Activated naive CD4-positive, alpha-beta T cell treated with anti-CD3 and anti-CD28 coated beads, Interleukin-2, amount 50 U/mL, for 72 hours (primary cell): ENCODE results near the gene BIK. TPM values are rescaled to one million over a fixed set of nuclear protein-coding genes. Genes with fewer than 3 reads are reported as not detected.

ENCODE experiments used
- ATAC-seq, 2 donors: fragments of 150-1000 bp; cut with Tn5 transposase; 2 replicates each; pipeline ENCODE4 v1.10.0; 2021; ENCODE audit warnings: mild to moderate bottlenecking in 2 of 2, moderate library complexity in 2 of 2
- DNase-seq, 2 donors: peaks; one replicate each; pipeline ENCODE4 v3.0.0; 2021 to 2022; ENCODE audit warnings: low spot score in 2 of 2
- H3K27ac Mint-ChIP-seq, 2 donors: one replicate each; pipeline ENCODE4 v1.8.0; 2022; ENCODE audit warnings: mild to moderate bottlenecking in 2 of 2, mixed read lengths in 2 of 2
- H3K36me3 Mint-ChIP-seq, 2 donors: one replicate each; pipeline ENCODE4 v1.8.0; 2022; ENCODE audit warnings: mixed read lengths in 2 of 2
- H3K9me3 Mint-ChIP-seq, 2 donors: one replicate each; pipeline ENCODE4 v1.8.0; 2022; ENCODE audit warnings: mixed read lengths in 2 of 2
- total RNA-seq, 2 donors: library from RNA; stranded (reverse); gene quantifications; one replicate each; pipeline ENCODE4 v1.2.3, GENCODE V29; 2022

The BIK gene, protein sequence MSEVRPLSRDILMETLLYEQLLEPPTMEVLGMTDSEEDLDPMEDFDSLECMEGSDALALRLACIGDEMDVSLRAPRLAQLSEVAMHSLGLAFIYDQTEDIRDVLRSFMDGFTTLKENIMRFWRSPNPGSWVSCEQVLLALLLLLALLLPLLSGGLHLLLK
- total RNA-seq: 1 to 10 TPM in 1 of 2 donors, under 1 TPM in 1; 0.98 to 1.4 TPM

DNA sequence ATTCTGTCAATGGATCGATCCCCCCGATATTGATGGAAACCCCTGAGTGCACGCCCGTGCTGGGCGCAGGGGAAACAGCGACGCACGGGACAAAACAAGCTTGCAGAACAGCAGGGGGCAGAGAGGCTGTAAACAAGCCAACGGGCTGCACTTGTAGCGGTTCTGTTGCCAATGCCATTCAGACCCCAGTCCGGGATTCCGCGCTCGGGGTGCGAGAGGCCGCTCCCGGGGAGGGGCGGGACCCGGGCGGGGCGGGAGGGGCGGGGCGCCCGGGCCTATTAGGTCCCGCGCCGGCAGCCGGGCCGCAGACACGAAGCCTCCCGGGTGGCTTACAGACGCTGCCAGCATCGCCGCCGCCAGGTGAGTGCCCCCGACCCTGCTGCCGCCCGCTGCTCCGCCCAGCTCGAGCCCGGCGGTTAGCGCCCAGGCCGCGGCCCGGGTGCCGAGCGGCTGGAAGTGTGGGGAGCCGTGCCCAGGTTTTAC lies at the start of gene BIK:
Gene BIK, plus strand, starts transcription at position 307 of the 483 bp plus-strand sequence. CDS start 13,273 bp downstream, outside the sequence.
- no peak within 1 kb of the TSS for H3K27ac Mint-ChIP-seq
- no peaks in the 10 kb centered on the region for H3K36me3 Mint-ChIP-seq
- ATAC-seq (peak; percentile 69 to 75), DNase-seq (peak in 1 of 2 donors; percentile 19)
- no peaks in the 10 kb centered on the region for H3K9me3 Mint-ChIP-seq

DNA sequence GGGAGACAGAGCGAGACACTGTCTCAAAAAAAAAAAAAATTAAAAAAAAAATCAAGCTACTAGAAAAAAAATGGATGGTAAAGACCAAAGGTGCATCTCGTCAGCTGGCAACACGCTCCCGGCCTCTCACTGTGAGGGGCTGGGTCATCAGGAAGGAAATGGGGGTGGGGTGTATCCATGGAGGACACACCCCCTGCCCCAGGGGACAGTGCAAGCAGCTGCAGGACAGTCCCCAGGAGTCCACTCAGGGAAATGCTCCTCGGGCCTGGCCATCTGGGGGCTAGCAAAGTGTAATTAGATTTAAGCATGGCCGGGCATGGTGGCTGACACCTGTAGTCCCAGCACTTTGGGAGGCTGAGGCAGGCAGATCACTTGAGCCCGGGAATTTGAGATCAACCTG lies 44.4 kb upstream of the BIK start:
- peak overlapping the region in 1 of 2 donors; percentile 20 for H3K27ac Mint-ChIP-seq
- DNase-seq (no peak), ATAC-seq (no peak)
- no peaks in the 10 kb centered on the region for H3K9me3 Mint-ChIP-seq
- peaks cover 0 to 8% of the 10 kb centered on the region in 2 donors for H3K36me3 Mint-ChIP-seq

DNA sequence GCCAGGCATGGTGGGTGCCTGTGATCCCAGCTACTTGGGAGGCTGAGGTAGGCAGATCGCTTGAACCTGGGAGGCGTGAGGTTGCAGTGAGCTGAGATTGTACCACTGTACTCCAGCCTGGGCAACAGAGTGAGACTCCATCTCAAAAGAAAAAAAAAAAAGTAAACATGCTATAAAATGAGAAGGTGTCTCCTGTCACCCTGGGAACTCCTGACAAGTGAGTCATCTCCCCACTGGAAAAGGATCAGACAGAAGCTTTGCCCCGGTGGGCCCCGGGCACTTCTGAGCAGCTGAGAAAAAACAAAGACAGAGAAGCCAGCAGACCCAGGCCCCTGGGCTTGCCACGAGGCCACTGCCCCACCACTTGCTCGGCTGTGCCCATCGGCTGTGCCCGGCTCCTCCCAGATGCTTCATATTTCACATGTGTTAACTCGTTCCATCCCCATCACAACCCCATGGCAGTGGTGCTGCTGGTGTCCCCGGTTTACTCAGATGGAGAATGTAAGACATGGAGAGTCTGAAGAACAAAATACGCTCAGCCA lies 43.6 kb upstream of the BIK start:
- peaks cover 0 to 8% of the 10 kb centered on the region in 2 donors for H3K36me3 Mint-ChIP-seq
- no peak for ATAC-seq
- DNase-seq: no peak
- no peak overlapping the region for H3K27ac Mint-ChIP-seq
- H3K9me3 Mint-ChIP-seq: no peaks in the 10 kb centered on the region

DNA sequence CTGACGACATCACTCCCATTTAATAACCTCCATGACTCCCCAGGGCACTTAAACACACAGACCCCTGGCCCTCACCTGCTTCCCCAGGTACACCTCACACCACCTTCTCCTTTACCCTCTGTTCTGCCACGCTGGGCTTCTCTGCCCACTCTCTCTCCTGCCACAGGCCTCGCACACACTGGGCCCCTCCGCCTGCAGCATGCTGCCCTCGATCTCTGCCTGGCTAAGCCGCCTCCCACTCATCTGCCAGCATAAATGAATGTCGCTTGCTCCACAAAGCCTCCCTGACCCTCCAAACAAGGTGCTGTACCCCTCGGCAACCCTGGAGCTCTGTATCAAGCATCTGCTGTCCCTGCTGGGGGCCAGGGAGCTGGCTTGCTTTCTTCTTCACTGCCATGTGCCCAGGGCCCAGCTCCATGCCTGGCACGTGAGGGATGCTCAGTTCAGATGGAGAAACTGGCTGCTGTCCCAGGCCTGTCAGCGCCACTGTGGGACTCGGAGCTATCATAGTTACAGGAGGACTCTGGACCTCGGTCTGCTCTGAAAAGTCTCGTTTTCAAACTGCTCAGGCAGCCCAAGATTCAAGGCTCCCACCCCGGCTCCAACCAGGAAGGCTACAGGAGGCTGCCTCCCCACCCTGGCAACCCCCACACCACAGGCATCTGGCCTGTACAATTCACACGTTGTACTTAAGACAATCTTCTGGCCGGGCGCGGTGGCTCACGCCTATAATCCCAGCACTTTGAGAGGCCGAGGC lies 33.3 kb upstream of the BIK start:
- ATAC-seq (no peak), DNase-seq (no peak)
- no peak overlapping the region for H3K27ac Mint-ChIP-seq
- H3K9me3 Mint-ChIP-seq: no peaks in the 10 kb centered on the region
- H3K36me3 Mint-ChIP-seq: no peaks in the 10 kb centered on the region

DNA sequence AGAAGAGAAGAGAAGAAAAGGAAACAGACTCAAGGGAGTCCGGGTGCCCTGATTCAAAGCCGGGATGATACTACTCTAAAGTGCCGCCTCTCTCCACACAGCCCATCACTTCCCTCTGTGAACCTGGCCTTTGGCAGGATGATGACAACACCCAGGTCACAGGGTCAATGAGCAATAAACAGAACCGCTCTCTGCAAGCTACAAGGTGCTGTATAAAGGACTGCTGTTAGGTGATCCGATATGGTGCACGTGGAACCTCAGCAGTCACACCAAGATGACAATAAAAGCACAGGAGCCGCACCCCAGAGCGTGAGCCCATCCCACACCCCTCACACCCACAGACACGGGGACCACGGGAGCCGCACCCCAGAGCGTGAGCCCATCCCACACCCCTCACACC lies 32.0 kb upstream of the BIK start:
- ATAC-seq (no peak), DNase-seq (no peak)
- H3K36me3 Mint-ChIP-seq: no peaks in the 10 kb centered on the region
- no peaks in the 10 kb centered on the region for H3K9me3 Mint-ChIP-seq
- H3K27ac Mint-ChIP-seq: peak overlapping the region; percentile 61 to 88

DNA sequence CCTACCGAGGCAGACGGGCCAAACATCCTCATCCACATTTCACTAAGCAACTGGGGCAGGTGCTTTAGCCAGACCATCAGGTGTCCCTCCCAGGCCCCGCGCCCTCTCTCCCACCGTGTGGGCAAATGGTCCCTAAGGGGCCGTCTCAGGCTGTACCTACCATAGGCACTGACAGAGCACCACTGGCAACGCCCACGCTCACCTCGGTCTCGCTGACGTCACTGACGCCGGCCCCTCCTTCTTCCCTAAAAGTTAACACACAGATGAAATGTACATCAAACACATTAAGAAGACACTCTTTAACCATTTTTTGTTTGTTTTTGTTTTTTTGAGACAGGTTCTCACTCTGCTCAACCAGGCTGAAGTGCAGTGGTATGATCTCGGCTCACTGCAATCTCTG lies 30.8 kb upstream of the BIK start:
- no peak overlapping the region for H3K27ac Mint-ChIP-seq
- no peaks in the 10 kb centered on the region for H3K36me3 Mint-ChIP-seq
- ATAC-seq: no peak
- DNase-seq: no peak
- H3K9me3 Mint-ChIP-seq: no peaks in the 10 kb centered on the region

DNA sequence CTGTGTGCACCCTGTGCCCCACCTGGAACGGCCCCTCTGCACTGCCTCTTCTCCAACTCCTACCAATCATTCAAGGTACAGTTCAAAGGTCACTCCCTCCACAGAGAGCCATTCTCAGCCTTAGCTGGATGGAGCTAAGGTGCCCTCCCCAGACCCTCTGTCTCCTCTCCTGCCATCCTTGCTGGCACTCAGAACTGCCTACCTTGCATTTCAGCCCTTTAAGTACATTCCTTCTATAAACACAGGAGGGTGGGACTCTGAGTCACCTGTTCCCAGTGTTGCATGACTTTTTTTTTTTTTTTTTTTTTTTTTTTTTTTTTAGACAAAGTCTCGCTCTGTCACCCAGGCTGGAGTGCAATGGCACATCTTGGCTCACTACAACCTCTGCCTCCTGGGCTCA lies 29.9 kb upstream of the BIK start:
- DNase-seq: no peak

DNA sequence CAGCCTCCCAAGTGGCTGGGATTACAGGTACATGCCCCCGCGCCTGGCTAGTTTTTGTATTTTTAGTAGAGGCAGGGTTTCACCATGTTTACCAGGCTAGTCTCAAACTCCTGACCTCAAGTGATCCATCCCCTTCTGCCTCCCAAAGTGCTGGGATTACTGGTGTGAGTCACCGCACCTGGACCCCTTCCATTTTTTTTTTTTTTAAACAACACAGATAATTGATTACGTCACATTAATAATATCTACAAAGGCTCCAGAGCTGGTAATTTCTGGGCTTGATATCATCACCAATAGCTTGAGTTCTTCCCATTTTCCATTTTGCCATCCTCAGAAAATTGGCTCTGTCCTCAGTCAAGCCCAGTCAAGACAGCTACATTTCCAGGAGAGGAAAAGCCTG lies 28.6 kb upstream of the BIK start:
- Mint-ChIP-seq H3K36me3 (no peaks in the 10 kb centered on the region), H3K27ac (no peak overlapping the region), H3K9me3 (no peaks in the 10 kb centered on the region)
- no peak for ATAC-seq
- no peak for DNase-seq

More for the DNA sequence above, 29.9 kb upstream of the BIK start:
- ATAC-seq: no peak
- Mint-ChIP-seq H3K36me3 (no peaks in the 10 kb centered on the region), H3K9me3 (no peaks in the 10 kb centered on the region), H3K27ac (no peak overlapping the region)

DNA sequence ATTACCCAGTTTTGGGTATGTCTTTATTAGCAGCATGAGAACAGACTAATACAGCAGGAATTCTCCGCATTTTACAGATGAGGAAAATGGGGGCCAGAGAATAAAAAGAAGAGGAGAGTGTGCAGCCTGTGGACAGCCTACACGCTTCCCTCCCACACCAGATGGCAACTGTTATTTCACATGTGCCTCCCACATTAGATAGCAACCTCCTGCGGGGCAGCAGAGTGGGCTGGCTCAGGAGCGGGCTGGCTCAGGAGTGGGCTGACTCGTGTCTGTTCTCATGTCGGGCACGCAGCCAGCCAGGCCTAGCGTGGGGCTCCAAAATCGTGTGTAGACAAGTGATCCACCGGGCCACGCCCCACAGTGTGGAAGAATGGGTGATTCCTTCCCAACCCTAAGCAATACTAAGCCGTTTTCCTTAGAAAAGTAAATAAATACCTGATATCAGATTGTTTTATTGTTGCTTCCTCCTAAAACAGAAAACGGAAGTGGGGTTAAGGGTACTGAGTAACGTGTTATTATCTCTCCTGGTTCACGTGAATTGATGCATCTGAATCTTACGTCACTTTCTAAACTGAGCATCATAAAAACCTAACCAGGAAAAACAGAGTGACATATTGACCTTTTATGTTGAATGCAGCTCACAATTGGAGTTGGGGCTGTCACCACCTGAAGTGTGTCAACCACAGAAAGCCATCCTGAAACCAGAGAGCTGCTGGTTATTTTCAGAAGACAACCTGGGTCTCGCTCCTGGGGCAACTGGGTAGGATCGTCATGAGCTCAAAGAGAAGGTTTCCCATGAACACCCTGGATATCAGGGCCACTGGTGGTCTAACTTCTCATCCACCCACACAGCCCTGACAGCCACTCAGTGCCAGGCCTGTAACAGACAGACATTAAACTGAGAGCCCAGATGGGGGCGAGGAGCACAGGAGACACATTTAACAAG lies 24.6 kb upstream of the BIK start:
- no peaks in the 10 kb centered on the region for H3K36me3 Mint-ChIP-seq
- H3K27ac Mint-ChIP-seq: no peak overlapping the region
- DNase-seq (no peak), ATAC-seq (no peak)
- H3K9me3 Mint-ChIP-seq: no peaks in the 10 kb centered on the region

DNA sequence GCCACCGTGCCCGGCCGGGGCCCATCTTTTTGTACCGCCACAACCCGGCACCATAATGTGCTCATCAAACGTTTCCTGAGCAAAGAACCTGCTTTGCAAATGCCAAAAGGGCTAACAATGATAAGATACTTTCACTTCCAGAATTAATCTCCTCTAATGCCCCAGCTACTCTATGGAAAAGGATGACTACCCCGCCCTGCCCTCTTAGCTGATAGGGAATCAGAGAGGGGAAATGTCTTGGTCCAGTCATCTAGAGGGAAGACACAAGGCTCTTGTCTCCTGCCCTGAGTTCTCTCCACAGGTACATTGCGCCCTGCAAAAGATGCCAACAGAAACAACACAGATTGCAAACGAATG lies 21.9 kb upstream of the BIK start:
- H3K36me3 Mint-ChIP-seq: no peaks in the 10 kb centered on the region
- H3K9me3 Mint-ChIP-seq: no peaks in the 10 kb centered on the region
- ATAC-seq: peak in 1 of 2 donors; percentile 48
- H3K27ac Mint-ChIP-seq: peak overlapping the region; percentile 54 to 88
- DNase-seq: no peak

DNA sequence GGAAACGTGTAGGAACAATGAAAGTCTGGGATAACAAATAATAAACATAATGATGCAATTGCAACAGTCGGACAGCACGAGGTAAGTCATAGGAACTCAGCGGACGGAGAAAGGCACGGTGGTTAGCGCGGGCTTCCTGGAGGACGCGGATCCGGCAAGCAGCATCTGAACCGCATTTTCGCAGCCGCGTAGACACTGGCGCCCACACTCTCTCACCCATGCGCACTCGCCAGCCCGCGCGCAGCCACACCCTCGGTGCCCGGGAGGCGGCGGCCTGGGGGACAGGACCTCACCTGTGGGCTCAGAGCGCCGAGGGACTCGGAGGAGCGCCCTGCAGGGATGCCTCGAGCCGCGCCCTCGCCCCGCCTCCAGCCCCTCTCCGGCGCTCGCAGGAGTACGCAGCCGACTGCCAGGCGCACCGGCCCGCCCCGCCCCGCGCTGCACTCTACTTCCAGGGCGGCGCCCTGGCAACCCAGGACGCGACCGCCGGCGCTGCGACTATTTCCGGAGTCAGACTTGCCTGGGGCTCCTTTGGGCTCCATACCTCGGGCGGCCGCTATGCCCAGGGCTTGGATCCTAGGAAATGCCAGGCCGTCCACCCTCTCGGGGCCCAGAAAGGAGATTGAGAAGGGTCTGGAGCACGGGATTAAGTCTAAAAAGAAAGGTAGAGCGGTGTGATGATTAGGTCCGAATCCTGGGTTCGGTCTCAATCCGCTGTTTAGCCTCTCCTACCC lies 21.4 kb upstream of the BIK start, which contains the start of gene TTLL1:
Gene TTLL1, minus strand, starts transcription at position 408 of the 734 bp plus-strand sequence. CDS start 13,805 bp downstream, outside the sequence.
- DNase-seq: peak; percentile 90 to 92
- no peaks in the 10 kb centered on the region for H3K36me3 Mint-ChIP-seq
- no peaks in the 10 kb centered on the region for H3K9me3 Mint-ChIP-seq
- H3K27ac Mint-ChIP-seq: peak within 1 kb of the TSS; percentile 54 to 88
- ATAC-seq: peak; percentile 90 to 96

DNA sequence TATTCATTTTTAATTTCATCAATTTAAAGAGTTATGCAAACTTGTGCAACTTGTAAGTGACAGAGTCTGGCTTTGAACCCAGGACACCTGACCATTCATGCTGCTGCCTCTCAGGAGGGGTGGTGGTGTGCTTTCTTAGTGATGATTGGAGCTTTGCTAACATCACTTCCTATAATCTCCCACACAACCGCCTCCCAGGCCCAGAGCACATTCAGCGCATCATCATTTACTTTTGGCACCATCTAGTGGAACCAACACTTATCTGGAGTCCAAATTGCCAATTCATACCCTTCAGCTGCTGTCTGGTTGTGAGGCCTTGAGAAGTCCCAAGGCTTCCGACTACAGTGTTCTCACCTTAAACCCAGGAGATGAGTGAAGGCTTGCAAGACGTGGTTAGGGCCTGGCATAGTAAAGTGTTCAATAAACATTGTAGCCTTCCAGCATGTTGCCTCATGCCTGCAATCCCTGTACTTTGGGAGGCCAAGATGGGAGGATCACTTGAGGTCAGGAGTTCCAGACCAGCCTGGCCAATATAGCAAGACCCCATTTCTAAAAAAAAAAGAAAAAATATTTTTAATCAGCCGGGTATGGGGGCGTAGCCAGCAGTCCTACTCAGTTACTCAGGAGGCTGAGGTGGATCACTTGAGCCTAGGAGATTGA lies 20.3 kb upstream of the BIK start:
- peaks cover 0 to under 1% of the 10 kb centered on the region in 2 donors for H3K9me3 Mint-ChIP-seq
- DNase-seq: peak in 1 of 2 donors; percentile 53
- peak; percentile 26 to 48 for ATAC-seq
- H3K36me3 Mint-ChIP-seq: peaks cover under 1% of the 10 kb centered on the region in 2 donors
- peak overlapping the region in 1 of 2 donors; percentile 40 for H3K27ac Mint-ChIP-seq

DNA sequence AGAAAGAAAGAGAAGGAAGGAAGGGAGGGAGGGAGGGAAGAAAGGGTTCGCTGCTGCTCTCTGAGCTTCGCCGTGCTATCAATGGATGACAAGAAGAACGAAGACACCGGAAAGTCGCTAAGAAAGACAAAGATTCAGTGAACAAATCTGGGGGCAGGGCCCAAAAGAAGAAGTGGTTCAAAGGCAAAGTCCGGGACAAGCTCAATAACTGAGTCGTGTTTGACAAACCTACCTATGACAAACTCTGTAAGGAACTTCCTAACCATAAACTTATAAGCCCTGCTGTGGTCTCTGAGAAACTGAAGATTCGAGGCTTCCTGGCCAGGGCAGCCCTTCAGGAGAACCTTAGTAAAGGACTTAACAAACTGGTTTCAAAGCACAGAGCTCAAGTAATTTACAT lies 18.5 kb upstream of the BIK start:
- no peak for DNase-seq
- H3K36me3 Mint-ChIP-seq: peaks cover 6 to 17% of the 10 kb centered on the region in 2 donors
- peaks cover 5 to 6% of the 10 kb centered on the region in 2 donors for H3K9me3 Mint-ChIP-seq
- ATAC-seq: no peak
- H3K27ac Mint-ChIP-seq: peak overlapping the region in 1 of 2 donors; percentile 93

DNA sequence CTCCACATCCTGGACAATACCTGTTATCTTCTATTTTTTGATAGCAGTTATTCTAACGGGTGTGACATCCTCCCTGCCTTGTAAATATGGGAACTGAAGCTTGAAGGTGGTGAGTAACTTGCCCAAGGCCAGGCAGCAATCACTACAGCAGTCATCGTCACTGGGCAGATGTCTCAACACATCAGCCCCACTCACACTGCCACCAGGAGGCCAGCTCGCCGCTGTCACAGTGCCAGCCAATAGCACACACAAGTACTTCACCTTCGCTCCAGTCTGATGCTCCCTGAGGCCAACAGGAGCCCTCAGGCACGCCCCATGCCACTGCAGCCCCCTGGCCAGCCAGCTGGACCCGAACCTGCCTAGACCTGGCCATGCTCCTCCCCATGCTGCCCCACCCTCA lies 16.5 kb upstream of the BIK start:
- H3K9me3 Mint-ChIP-seq: peaks cover 5 to 6% of the 10 kb centered on the region in 2 donors
- ATAC-seq (no peak), DNase-seq (no peak)
- peaks cover 6 to 18% of the 10 kb centered on the region in 2 donors for H3K36me3 Mint-ChIP-seq
- H3K27ac Mint-ChIP-seq: no peak overlapping the region

DNA sequence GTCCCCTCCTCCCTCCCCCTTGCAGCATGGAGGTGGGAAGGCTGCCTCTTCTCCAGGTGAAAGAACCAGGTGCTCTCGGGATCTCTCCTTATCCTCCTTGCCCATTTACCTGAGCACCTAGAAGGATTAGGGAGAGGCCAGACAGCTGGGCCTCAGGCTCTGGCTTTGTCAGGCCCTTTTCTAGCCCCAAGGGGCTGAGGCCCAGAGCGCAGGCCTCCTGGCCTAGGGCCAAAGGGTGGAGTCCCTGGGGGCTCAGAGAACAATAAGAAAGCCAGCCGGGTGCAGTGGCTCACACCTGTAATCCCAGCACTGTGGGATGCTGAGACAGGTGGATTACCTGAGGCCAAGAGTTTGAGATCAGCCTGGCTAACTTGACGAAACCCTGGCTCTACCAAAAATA lies 16.0 kb upstream of the BIK start:
- DNase-seq (no peak), ATAC-seq (no peak)
- peaks cover 6 to 18% of the 10 kb centered on the region in 2 donors for H3K36me3 Mint-ChIP-seq
- no peak overlapping the region for H3K27ac Mint-ChIP-seq
- peaks cover 5 to 6% of the 10 kb centered on the region in 2 donors for H3K9me3 Mint-ChIP-seq
